Sigmoid colon (tissue), 4 donors: ENCODE measurements around the gene VPS25.

Source experiments
- EP300 ChIP-seq, 4 donors: sonication (generic); formaldehyde crosslinking; IDR thresholded peaks; one replicate each; pipeline ENCODE4 v1.6.1; 2017; ENCODE audit warnings: antibody characterized with exemption in 4 of 4
- POLR2A ChIP-seq, 2 donors: fragments of 450-650 bp; IDR thresholded peaks; one replicate each; pipeline ENCODE4 v1.6.1; 2016; ENCODE audit warnings: antibody characterized with exemption in 2 of 2, mild to moderate bottlenecking in 2 of 2, moderate library complexity in 2 of 2
- TF ChIP-seq, protein P1 (sequence below), 4 experiments: fragments of 450-650 bp in 3 of 4; fragments of 200-600 bp in 1 of 4; IDR thresholded peaks; one replicate each; pipeline ENCODE4 v1.5.1; 2016 to 2019; ENCODE audit warnings: antibody characterized with exemption in 4 of 4, mild to moderate bottlenecking in 3 of 4, moderate library complexity in 2 of 4

DNA sequence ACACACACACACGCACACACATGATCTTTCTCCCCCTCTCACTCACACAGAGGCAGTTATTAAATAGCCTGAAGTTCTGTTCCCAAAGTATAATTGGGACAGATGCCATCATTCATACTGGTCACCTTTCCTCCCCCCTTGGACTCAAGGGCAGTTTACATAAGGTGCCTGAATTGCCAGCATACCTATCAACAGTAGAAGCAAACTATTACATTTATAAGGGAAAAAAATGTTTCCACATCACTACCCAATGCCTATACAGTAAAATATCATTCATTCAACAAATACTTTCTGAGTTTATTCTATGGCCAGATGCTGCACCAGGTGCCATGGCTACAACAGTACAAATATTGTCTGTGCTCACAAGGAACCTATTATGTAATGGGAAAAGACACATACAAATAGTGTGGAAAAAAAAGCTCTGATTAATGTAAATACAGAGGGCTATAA, 31.7 kb downstream of the VPS25 start:
- TF ChIP-seq, protein P1, sequence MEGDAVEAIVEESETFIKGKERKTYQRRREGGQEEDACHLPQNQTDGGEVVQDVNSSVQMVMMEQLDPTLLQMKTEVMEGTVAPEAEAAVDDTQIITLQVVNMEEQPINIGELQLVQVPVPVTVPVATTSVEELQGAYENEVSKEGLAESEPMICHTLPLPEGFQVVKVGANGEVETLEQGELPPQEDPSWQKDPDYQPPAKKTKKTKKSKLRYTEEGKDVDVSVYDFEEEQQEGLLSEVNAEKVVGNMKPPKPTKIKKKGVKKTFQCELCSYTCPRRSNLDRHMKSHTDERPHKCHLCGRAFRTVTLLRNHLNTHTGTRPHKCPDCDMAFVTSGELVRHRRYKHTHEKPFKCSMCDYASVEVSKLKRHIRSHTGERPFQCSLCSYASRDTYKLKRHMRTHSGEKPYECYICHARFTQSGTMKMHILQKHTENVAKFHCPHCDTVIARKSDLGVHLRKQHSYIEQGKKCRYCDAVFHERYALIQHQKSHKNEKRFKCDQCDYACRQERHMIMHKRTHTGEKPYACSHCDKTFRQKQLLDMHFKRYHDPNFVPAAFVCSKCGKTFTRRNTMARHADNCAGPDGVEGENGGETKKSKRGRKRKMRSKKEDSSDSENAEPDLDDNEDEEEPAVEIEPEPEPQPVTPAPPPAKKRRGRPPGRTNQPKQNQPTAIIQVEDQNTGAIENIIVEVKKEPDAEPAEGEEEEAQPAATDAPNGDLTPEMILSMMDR (IDR thresholded peaks at IDR 0.05) = no peak
- TF ChIP-seq EP300 (IDR thresholded peaks at IDR 0.05) (no peak), POLR2A (IDR thresholded peaks at IDR 0.05) (no peak)
